ENCODE results near the gene PILRB.
A peak's percentile ranks its signal among the peaks of the same experiment; 100 is the strongest.
"Not testable (repeated sequence)": the region's sequence is repeated elsewhere in the genome, so short reads cannot be mapped to it uniquely, and the experiment has no call there.

PILRB gene

GRCh38 chr7:100380196-100380595 lies 22.3 kb downstream of the PILRB start:
- no peak for DNase-seq

GRCh38 chr7:100381531-100382233 lies 23.8 kb downstream of the PILRB start:
- not testable (repeated sequence) for DNase-seq

GRCh38 chr7:100382234-100382853 lies 24.4 kb downstream of the PILRB start:
- DNase-seq = not testable (repeated sequence)

GRCh38 chr7:100384628-100385294 lies 26.8 kb downstream of the PILRB start:
- no peak for DNase-seq

GRCh38 chr7:100386940-100387339 lies 29.0 kb downstream of the PILRB start:
- DNase-seq = no peak

- DNase-seq = no peak
Observed at GRCh38 chr7:100387695-100388094, 29.8 kb downstream of the PILRB start.

- no peak for DNase-seq
Observed at GRCh38 chr7:100389437-100390088, 31.6 kb downstream of the PILRB start.

- DNase-seq = no peak
Observed at GRCh38 chr7:100390286-100391009, 32.5 kb downstream of the PILRB start.

GRCh38 chr7:100393233-100393905 lies 35.5 kb downstream of the PILRB start:
- DNase-seq = no peak

GRCh38 chr7:100394077-100394476 lies 36.2 kb downstream of the PILRB start:
- no peak for DNase-seq

- DNase-seq = peak; percentile 73
Observed at GRCh38 chr7:100396421-100396982, 38.6 kb downstream of the PILRB start.

- DNase-seq = peak; percentile 12
Observed at GRCh38 chr7:100397315-100398081, 39.6 kb downstream of the PILRB start.

GRCh38 chr7:100398239-100398638 lies 40.3 kb downstream of the PILRB start:
- no peak for DNase-seq

GRCh38 chr7:100400041-100400440 lies 42.1 kb downstream of the PILRB start:
- no peak for DNase-seq

GRCh38 chr7:100400656-100401055 lies 42.7 kb downstream of the PILRB start:
- peak; percentile 8 for DNase-seq

- DNase-seq = no peak
Observed at GRCh38 chr7:100401811-100402210, 43.9 kb downstream of the PILRB start.

GRCh38 chr7:100402241-100402640 lies 44.3 kb downstream of the PILRB start:
- no peak for DNase-seq

- DNase-seq = no peak
Observed at GRCh38 chr7:100406767-100407166, 48.9 kb downstream of the PILRB start.

- DNase-seq = peak; percentile 46
Observed at GRCh38 chr7:100407285-100408180, 49.6 kb downstream of the PILRB start.

- no peak for DNase-seq
Observed at GRCh38 chr7:100411101-100411500, 53.2 kb downstream of the PILRB start.
